ENCODE data around the gene SPRR2G. TPM values are rescaled to one million over a fixed set of nuclear protein-coding genes. Genes with fewer than 3 reads are reported as not detected.
"Not testable (repeated sequence)": the region's sequence is repeated elsewhere in the genome, so short reads cannot be mapped to it uniquely, and the experiment has no call there.

SPRR2G gene
- total and polyA plus RNA-seq, 12 donors: not detected

GRCh38 chr1:153190373-153190772 is 39.7 kb upstream of the SPRR2G start:
- Histone ChIP-seq H3K4me1 (replicated peaks in 1 of 2) (no peaks in the 10 kb centered on the region), H3K36me3 (replicated peaks in 1 of 2) (no peaks in the 10 kb centered on the region), H3K27ac (no peak overlapping the region), H3K4me3 (no peak overlapping the region), H3K27me3 (no peaks in the 10 kb centered on the region), H3K9me3 (replicated peaks in 1 of 3) (no peaks in the 10 kb centered on the region)
- DNase-seq: no peak
- no peak for TF ChIP-seq POLR2A (IDR thresholded peaks at IDR 0.05)
- no peak for TF ChIP-seq CTCF (IDR thresholded peaks at IDR 0.05)
- intact Hi-C loops (cut with DNase I): no loop called here
- WGBS, 4 donors: 10 to 15% (median 14%) methylated on average over 3 of the region's 3 CpGs

GRCh38 chr1:153188301-153188700 is 37.6 kb upstream of the SPRR2G start:
- H3K4me3 ChIP-seq; DNase-seq; H3K9me3 ChIP-seq (replicated peaks in 1 of 3); H3K36me3 ChIP-seq (replicated peaks in 1 of 2); H3K4me1 ChIP-seq (replicated peaks in 1 of 2); H3K27me3 ChIP-seq; intact Hi-C loops (cut with DNase I); H3K27ac ChIP-seq: not testable (repeated sequence)
- 75 to 93% (median 84%) methylated on average over 3 to 4 of the region's 4 CpGs for WGBS, 4 donors

GRCh38 chr1:153180556-153180955 is 29.9 kb upstream of the SPRR2G start:
- H3K27me3 ChIP-seq: no peaks in the 10 kb centered on the region
- no peaks in the 10 kb centered on the region for H3K4me1 ChIP-seq (replicated peaks in 1 of 2)
- TF ChIP-seq POLR2A (IDR thresholded peaks at IDR 0.05): no peak
- no peak for TF ChIP-seq CTCF (IDR thresholded peaks at IDR 0.05)
- H3K27ac ChIP-seq: no peak overlapping the region
- intact Hi-C loops (cut with DNase I): no loop called here
- H3K9me3 ChIP-seq (replicated peaks in 1 of 3): no peaks in the 10 kb centered on the region
- no peak for DNase-seq
- H3K4me3 ChIP-seq: no peak overlapping the region
- 73 to 83% (median 77%) methylated on average over 4 of the region's 4 CpGs for WGBS, 4 donors
- H3K36me3 ChIP-seq (replicated peaks in 1 of 2): no peaks in the 10 kb centered on the region

- intact Hi-C loops (cut with DNase I): no loop called here
- Histone ChIP-seq H3K36me3 (replicated peaks in 1 of 2) (no peaks in the 10 kb centered on the region), H3K4me1 (replicated peaks in 1 of 2) (no peaks in the 10 kb centered on the region), H3K27me3 (no peaks in the 10 kb centered on the region), H3K4me3 (no peak overlapping the region), H3K27ac (no peak overlapping the region), H3K9me3 (replicated peaks in 1 of 3) (no peaks in the 10 kb centered on the region)
- TF ChIP-seq POLR2A (IDR thresholded peaks at IDR 0.05) (no peak), CTCF (IDR thresholded peaks at IDR 0.05) (no peak)
- DNase-seq: no peak
Observed at GRCh38 chr1:153178922-153179321, 28.2 kb upstream of the SPRR2G start.

GRCh38 chr1:153174624-153175023 is 23.9 kb upstream of the SPRR2G start:
- Histone ChIP-seq H3K27me3 (no peaks in the 10 kb centered on the region), H3K4me1 (replicated peaks in 1 of 2) (no peaks in the 10 kb centered on the region), H3K9me3 (replicated peaks in 1 of 3) (no peaks in the 10 kb centered on the region), H3K36me3 (replicated peaks in 1 of 2) (no peaks in the 10 kb centered on the region), H3K4me3 (no peak overlapping the region), H3K27ac (no peak overlapping the region)
- no peak for DNase-seq
- intact Hi-C loops (cut with DNase I): no loop called here
- TF ChIP-seq CTCF (IDR thresholded peaks at IDR 0.05) (no peak), POLR2A (IDR thresholded peaks at IDR 0.05) (no peak)
